Right atrium auricular region (tissue), 2 donors: ENCODE results near the gene P3H1. TPM values are rescaled to one million over a fixed set of nuclear protein-coding genes. Genes with fewer than 3 reads are reported as not detected.
"Not testable (repeated sequence)": the region's sequence is repeated elsewhere in the genome, so short reads cannot be mapped to it uniquely, and the experiment has no call there.

Experiments
- DNase-seq: peaks from one replicate; pipeline ENCODE4 v3.0.0-alpha.2; 2019; ENCODE audit warnings: low spot score
- H3K27ac ChIP-seq, 2 donors: fragments of 200-600 bp; sonication (generic); 1 replicate in 1 of 2; 2 replicates in 1 of 2; pipeline ENCODE4 v1.5.1; 2016 to 2019
- H3K27me3 ChIP-seq, 2 donors: fragments of 200-600 bp; sonication (generic); one replicate each; pipeline versions ENCODE4 v1.5.1 to v1.6.0; 2017 to 2019
- H3K36me3 ChIP-seq: fragments of 200-600 bp; sonication (generic); one replicate; pipeline ENCODE4 v1.5.1; 2016
- H3K4me1 ChIP-seq, 2 donors: fragments of 200-600 bp; sonication (generic); one replicate each; pipeline versions ENCODE4 v1.5.1 to v1.6.0; 2017 to 2019
- H3K4me3 ChIP-seq, 2 donors: fragments of 200-600 bp; sonication (generic); 1 replicate in 1 of 2; 2 replicates in 1 of 2; pipeline ENCODE4 v1.5.1; 2017 to 2019; ENCODE audit warnings: mild to moderate bottlenecking in 1 of 2, moderate library complexity in 1 of 2
- H3K9me3 ChIP-seq, 2 donors: fragments of 200-600 bp; sonication (generic); one replicate each; pipeline ENCODE4 v1.5.1; 2019
- total RNA-seq, 2 donors: library from RNA; depleted of rRNA; stranded (reverse); fragments of >200 nt; gene quantifications; one replicate each; pipeline ENCODE4 v1.1.0, GENCODE V29; 2016
- TF ChIP-seq, protein P1 (sequence below), 2 donors: fragments of 200-600 bp; sonication (generic); IDR thresholded peaks; one replicate each; pipeline ENCODE4 v1.5.1; 2019; ENCODE audit warnings: antibody characterized with exemption in 2 of 2

P3H1 gene
- total RNA-seq, 2 donors from 2014 or later = 11.3 to 15.6 TPM

GRCh38 chr1:42752284-42752683 is 14.5 kb downstream of the P3H1 start:
- no peak for DNase-seq
- TF ChIP-seq, protein P1, sequence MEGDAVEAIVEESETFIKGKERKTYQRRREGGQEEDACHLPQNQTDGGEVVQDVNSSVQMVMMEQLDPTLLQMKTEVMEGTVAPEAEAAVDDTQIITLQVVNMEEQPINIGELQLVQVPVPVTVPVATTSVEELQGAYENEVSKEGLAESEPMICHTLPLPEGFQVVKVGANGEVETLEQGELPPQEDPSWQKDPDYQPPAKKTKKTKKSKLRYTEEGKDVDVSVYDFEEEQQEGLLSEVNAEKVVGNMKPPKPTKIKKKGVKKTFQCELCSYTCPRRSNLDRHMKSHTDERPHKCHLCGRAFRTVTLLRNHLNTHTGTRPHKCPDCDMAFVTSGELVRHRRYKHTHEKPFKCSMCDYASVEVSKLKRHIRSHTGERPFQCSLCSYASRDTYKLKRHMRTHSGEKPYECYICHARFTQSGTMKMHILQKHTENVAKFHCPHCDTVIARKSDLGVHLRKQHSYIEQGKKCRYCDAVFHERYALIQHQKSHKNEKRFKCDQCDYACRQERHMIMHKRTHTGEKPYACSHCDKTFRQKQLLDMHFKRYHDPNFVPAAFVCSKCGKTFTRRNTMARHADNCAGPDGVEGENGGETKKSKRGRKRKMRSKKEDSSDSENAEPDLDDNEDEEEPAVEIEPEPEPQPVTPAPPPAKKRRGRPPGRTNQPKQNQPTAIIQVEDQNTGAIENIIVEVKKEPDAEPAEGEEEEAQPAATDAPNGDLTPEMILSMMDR (IDR thresholded peaks at IDR 0.05) = no peak
- Histone ChIP-seq H3K27ac (no peak overlapping the region), H3K27me3 (no peaks in the 10 kb centered on the region), H3K9me3 (no peaks in the 10 kb centered on the region), H3K4me3 (no peak overlapping the region), H3K4me1 (no peaks in the 10 kb centered on the region), H3K36me3 (peaks cover 70% of the 10 kb centered on the region)

DNA sequence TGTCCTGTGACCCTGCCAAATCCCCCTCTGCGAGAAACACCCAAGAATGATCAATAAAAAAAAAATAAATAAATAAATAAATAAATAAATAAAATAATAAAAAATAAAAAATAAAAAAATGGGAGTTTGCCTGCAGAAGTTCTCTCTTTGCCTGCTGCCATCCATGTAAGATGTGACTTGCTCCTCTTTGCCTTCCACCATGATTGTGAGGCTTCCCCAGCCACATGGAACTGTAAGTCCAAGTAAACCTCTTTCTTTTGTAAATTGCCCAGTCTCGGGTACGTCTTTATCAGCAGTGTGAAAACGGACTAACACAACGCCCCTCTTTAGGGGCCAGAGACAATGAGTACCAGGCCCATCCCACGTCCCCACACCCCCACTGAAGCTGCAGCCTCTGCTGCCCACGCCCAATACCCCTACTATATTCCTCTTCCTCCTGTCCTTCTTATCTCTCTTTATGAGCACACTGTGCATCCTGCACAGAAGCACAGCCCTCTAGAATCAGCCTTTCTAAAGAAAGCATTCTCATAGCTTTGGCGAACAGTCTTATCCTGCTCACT is 15.2 kb downstream of the P3H1 start:
- H3K4me3 ChIP-seq, H3K9me3 ChIP-seq, H3K27ac ChIP-seq, H3K4me1 ChIP-seq, DNase-seq, H3K27me3 ChIP-seq: not testable (repeated sequence)
- H3K36me3 ChIP-seq = peaks cover 70% of the 10 kb centered on the region

GRCh38 chr1:42750041-42750440 is 16.8 kb downstream of the P3H1 start:
- TF ChIP-seq, protein P1 (IDR thresholded peaks at IDR 0.05) = no peak
- no peak for DNase-seq
- Histone ChIP-seq H3K4me1 (no peaks in the 10 kb centered on the region), H3K4me3 (no peak overlapping the region), H3K36me3 (peaks cover 63% of the 10 kb centered on the region), H3K9me3 (no peaks in the 10 kb centered on the region), H3K27ac (no peak overlapping the region), H3K27me3 (no peaks in the 10 kb centered on the region)

DNA sequence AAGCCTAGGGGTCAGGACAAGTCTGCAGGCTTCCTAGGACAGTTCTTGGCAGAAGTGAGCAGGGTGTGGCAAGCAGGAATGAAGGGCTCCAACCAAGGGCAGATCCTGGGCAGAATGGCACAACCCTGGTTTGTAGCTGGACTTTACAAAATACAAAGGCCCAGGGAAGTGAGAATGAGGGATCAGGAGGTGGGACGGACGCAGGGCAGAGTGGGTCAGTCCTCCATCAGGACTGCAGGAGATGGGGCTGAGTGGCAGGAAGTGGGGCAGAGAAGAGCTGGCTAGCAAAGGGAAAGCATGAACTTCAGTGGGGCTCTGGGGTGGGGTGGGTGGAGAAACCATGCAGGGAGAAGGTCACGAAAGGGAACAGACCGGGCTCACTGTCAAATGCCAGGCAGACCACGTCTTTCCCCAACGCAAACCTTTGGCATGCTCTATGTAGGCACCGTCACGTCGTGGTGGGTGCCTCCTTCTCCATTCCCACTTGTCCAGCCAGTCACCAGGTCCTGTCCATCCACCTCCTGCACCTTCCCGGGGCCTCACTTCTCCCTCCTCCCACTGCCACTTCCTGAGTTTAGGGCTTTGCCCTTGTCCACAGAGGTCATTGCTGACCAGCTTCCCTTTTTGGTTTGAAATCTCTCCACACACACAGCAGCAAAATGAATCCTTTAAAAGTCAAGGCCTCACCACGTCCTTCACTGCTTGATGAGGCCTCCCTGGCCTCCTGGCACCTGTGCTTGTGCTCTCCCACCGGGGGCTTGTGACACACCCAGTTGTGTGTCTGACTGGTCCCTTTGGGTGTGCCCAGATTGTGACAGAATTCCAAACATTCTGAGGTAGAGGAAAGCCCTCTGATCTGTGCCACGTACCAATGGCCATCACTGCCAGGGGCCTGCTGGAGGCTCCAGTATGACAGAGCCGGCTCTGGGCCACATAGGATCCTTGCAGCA is 18.1 kb downstream of the P3H1 start:
- H3K27ac ChIP-seq = no peak overlapping the region
- no peaks in the 10 kb centered on the region for H3K27me3 ChIP-seq
- no peaks in the 10 kb centered on the region for H3K9me3 ChIP-seq
- no peaks in the 10 kb centered on the region for H3K4me1 ChIP-seq
- H3K4me3 ChIP-seq = no peak overlapping the region
- TF ChIP-seq, protein P1 (IDR thresholded peaks at IDR 0.05) = no peak
- H3K36me3 ChIP-seq = peaks cover 50% of the 10 kb centered on the region
- DNase-seq = no peak

- Histone ChIP-seq H3K9me3 (no peaks in the 10 kb centered on the region), H3K36me3 (peaks cover 43% of the 10 kb centered on the region), H3K4me3 (no peak overlapping the region), H3K27ac (no peak overlapping the region), H3K27me3 (no peaks in the 10 kb centered on the region), H3K4me1 (no peaks in the 10 kb centered on the region)
- no peak for DNase-seq
- TF ChIP-seq, protein P1 (IDR thresholded peaks at IDR 0.05) = no peak
Measured at GRCh38 chr1:42748021-42748420, 18.8 kb downstream of the P3H1 start.

- Histone ChIP-seq H3K27me3 (no peaks in the 10 kb centered on the region), H3K4me1 (no peaks in the 10 kb centered on the region), H3K4me3 (no peak overlapping the region), H3K9me3 (no peaks in the 10 kb centered on the region), H3K36me3 (peaks cover 34% of the 10 kb centered on the region), H3K27ac (no peak overlapping the region)
- TF ChIP-seq, protein P1 (IDR thresholded peaks at IDR 0.05) = peak; percentile 53 to 70
- DNase-seq = no peak
Measured at GRCh38 chr1:42747125-42747524, 19.7 kb downstream of the P3H1 start.
